Measurements from ENCODE around the gene ITGB5.

GRCh38 chr3:124887932-124888298 is 750 bp upstream of the ITGB5 start:
- TF ChIP-seq CTCF (IDR thresholded peaks at IDR 0.05) (no peak), POLR2A (IDR thresholded peaks at IDR 0.05) (no peak)
